Dermis microvascular lymphatic vessel endothelial cell (primary cell): ENCODE measurements around the gene DLAT. TPM values are rescaled to one million over a fixed set of nuclear protein-coding genes. Genes with fewer than 3 reads are reported as not detected.

Experiments
- total RNA-seq: library from RNA; depleted of rRNA; stranded (reverse); fragments of >200 nt; gene quantifications from 2 replicates; pipeline ENCODE4 v1.2.1, GENCODE V29; 2014

Gene DLAT
- total RNA-seq, 1 donor from 2014 or later = 30.0 TPM

Other genes with a start within 250 kb of the DLAT start
- 19.5 and 20.7 TPM in 2 replicates for gene ALG9, start 153.8 kb upstream of the DLAT start, total RNA-seq
- gene FDXACB1, start 146.2 kb upstream of the DLAT start, total RNA-seq = 1.3 and 1.4 TPM in 2 replicates
- 4.1 and 5.1 TPM in 2 replicates for gene CFAP68, start 145.9 kb upstream of the DLAT start, total RNA-seq
- gene CRYAB, start 113.6 kb upstream of the DLAT start, total RNA-seq = 0.13 TPM in 2 replicates
- not detected in 2 replicates for gene HSPB2, start 112.7 kb upstream of the DLAT start, total RNA-seq
- 0.13 and 0.39 TPM in 2 replicates for gene C11orf52, start 106.5 kb upstream of the DLAT start, total RNA-seq
- 5.7 and 5.9 TPM in 2 replicates for gene DIXDC1, start 88.1 kb upstream of the DLAT start, total RNA-seq
- gene PIH1D2, start 48.6 kb downstream of the DLAT start, total RNA-seq = 0.51 and 1.2 TPM in 2 replicates
- gene NKAPD1, start 48.9 kb downstream of the DLAT start, total RNA-seq = 12.6 and 13.9 TPM in 2 replicates
- gene TIMM8B, start 61.3 kb downstream of the DLAT start, total RNA-seq = 69.8 and 111 TPM in 2 replicates
- 179 and 235 TPM in 2 replicates for gene SDHD, start 61.5 kb downstream of the DLAT start, total RNA-seq
- not detected in 2 replicates for gene IL18, start 138.7 kb downstream of the DLAT start, total RNA-seq
- not detected in 2 replicates for gene TEX12, start 142.0 kb downstream of the DLAT start, total RNA-seq
- 0.13 and 0.63 TPM in 2 replicates for gene BCO2, start 150.1 kb downstream of the DLAT start, total RNA-seq
- gene PTS, start 201.0 kb downstream of the DLAT start, total RNA-seq = 21.0 and 24.8 TPM in 2 replicates
- gene PLET1, start 235.5 kb downstream of the DLAT start, total RNA-seq = not detected in 2 replicates